T-helper 17 cell (primary cell): ENCODE measurements around the gene MRPS10. TPM values are rescaled to one million over a fixed set of nuclear protein-coding genes. Genes with fewer than 3 reads are reported as not detected.

ENCODE experiments used
- ATAC-seq: fragments of 150-1000 bp; cut with Tn5 transposase; 2 replicates; pipeline ENCODE4 v1.10.0; 2021; ENCODE audit warnings: mild to moderate bottlenecking, moderate library complexity
- DNase-seq, 3 donors: peaks; one replicate each; pipeline versions ENCODE4 v3.0.0 to v3.0.0-alpha.2; 2020 to 2021
- H3K9me3 ChIP-seq: one replicate; pipeline ENCODE4 v1.7.0; 2013; ENCODE audit warnings: low read length, mild to moderate bottlenecking; ENCODE audit not compliant: control insufficient read depth, poor library complexity, severe bottlenecking
- H3K27ac Mint-ChIP-seq: one replicate; pipeline ENCODE4 v1.8.0; 2022; ENCODE audit warnings: mild to moderate bottlenecking, moderate library complexity, mixed read lengths
- H3K27me3 Mint-ChIP-seq: one replicate; pipeline ENCODE4 v1.8.0; 2022; ENCODE audit warnings: mixed read lengths
- H3K36me3 Mint-ChIP-seq: one replicate; pipeline ENCODE4 v1.8.0; 2022; ENCODE audit warnings: low read depth, mixed read lengths
- H3K4me1 Mint-ChIP-seq: one replicate; pipeline ENCODE4 v1.8.0; 2022; ENCODE audit warnings: mild to moderate bottlenecking, mixed read lengths
- H3K4me3 Mint-ChIP-seq: one replicate; pipeline ENCODE4 v1.8.0; 2022; ENCODE audit warnings: mild to moderate bottlenecking, moderate library complexity, mixed read lengths
- total RNA-seq, 4 donors: library from RNA in 2 of 4; stranded (reverse) in 2 of 4; gene quantifications; one replicate each; pipeline ENCODE4 v1.2.3 and lab custom pipeline; 2022 to 2026

MRPS10 gene
- total RNA-seq (10 to 100 TPM; 15.4 to 20.1 TPM), total RNA-seq (lab: John Stamatoyannopoulos, UW) (25.6 to 43.7 reads per million in 2 donors)

- Mint-ChIP-seq H3K27ac (peak within 1 kb of the TSS; percentile 98), H3K27me3 (no peaks in the 10 kb centered on the region), H3K4me3 (peak within 1 kb of the TSS; percentile 98), H3K4me1 (peaks cover 12% of the 10 kb centered on the region), H3K36me3 (peaks cover 2% of the 10 kb centered on the region)
- no peaks in the 10 kb centered on the region for H3K9me3 ChIP-seq
- ATAC-seq (peak; percentile 99), DNase-seq (peak; percentile 77 to 82 (median 80))
Measured at GRCh38 chr6:42217519-42218367, at the start of gene MRPS10. TSS of gene MRPS10 (minus strand) at chr6:42217861. CDS start at chr6:42217849, 12 bp downstream.

GRCh38 chr6:42266538-42266937 is 48.9 kb upstream of the MRPS10 start:
- no peaks in the 10 kb centered on the region for H3K27me3 Mint-ChIP-seq
- DNase-seq (no peak), ATAC-seq (no peak)
- peaks cover 10% of the 10 kb centered on the region for H3K4me1 Mint-ChIP-seq
- H3K27ac Mint-ChIP-seq, result peak overlapping the region; percentile 39
- no peaks in the 10 kb centered on the region for H3K9me3 ChIP-seq
- H3K4me3 Mint-ChIP-seq, result no peak overlapping the region
- H3K36me3 Mint-ChIP-seq, result peaks cover 3% of the 10 kb centered on the region

DNA sequence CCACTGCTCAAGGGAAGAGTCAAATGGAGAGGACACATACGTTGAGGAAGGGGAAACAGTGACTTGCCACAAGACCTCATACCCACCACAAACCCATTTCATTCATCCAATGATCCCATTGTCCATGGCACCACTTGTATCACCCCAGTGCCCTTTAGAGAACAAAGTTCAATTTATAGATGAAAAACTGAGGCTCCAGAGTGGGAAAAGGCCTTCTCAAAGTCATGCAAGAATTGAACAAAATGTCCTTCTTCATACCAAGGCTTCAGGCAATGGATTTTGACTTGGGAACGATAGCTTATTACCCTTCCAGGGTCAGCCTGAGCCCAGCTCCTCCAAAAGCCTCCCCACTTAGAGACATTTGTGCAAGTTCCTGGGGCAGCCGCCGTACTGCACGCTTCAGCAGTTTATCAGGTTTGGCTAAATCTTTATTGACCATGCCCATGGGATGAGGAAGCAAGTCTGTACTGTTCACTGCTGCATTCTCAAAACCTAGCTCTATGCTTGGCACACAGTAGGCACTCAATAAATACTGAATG is 47.3 kb upstream of the MRPS10 start:
- ATAC-seq, result no peak
- Mint-ChIP-seq H3K4me3 (no peak overlapping the region), H3K27ac (no peak overlapping the region), H3K36me3 (peaks cover 3% of the 10 kb centered on the region), H3K27me3 (no peaks in the 10 kb centered on the region), H3K4me1 (peaks cover 7% of the 10 kb centered on the region)
- H3K9me3 ChIP-seq, result no peaks in the 10 kb centered on the region
- DNase-seq, result no peak

DNA sequence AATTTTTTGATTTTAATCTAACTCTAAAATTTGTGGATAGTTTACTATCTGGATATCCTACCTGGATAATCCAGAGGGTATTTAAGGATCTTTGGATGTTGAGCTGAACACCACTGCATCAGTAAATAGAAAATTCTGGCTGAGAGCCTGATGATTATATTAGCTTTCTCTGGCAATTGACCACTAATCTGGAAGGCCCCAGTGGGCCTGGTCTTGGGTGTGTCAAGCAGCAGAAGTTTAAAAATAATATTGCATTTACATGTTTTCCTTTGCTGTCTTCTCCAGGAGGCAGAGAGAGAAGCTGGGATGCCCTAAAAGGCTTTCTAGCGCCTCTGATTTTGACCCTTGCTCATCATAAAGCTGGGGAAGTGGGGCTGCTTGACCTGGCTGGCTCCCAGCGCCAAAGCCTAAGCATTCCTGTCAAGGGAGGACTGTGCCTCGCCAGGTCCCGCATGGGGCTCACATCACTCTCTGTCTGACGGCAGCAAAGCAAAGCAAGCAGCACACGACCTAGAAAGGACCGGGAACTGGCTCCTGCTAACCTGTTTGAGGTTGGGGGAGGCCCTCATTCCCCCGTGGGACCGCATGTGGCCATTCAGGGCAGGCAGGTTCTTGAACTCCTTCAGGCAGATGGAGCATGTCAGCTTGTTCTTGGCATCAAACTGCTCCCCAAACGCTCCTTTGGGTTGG is 46.6 kb upstream of the MRPS10 start:
- H3K27me3 Mint-ChIP-seq, result no peaks in the 10 kb centered on the region
- H3K4me3 Mint-ChIP-seq, result no peak overlapping the region
- no peak overlapping the region for H3K27ac Mint-ChIP-seq
- DNase-seq (no peak), ATAC-seq (no peak)
- no peaks in the 10 kb centered on the region for H3K9me3 ChIP-seq
- no peaks in the 10 kb centered on the region for H3K36me3 Mint-ChIP-seq
- peaks cover 7% of the 10 kb centered on the region for H3K4me1 Mint-ChIP-seq

GRCh38 chr6:42263165-42263728 is 45.6 kb upstream of the MRPS10 start:
- no peak for DNase-seq
- Mint-ChIP-seq H3K27me3 (no peaks in the 10 kb centered on the region), H3K27ac (no peak overlapping the region), H3K4me1 (peaks cover 4% of the 10 kb centered on the region), H3K36me3 (no peaks in the 10 kb centered on the region), H3K4me3 (peak overlapping the region; percentile 12)
- no peak for ATAC-seq
- no peaks in the 10 kb centered on the region for H3K9me3 ChIP-seq

- Mint-ChIP-seq H3K27ac (no peak overlapping the region), H3K27me3 (no peaks in the 10 kb centered on the region), H3K4me3 (no peak overlapping the region), H3K4me1 (peaks cover 3% of the 10 kb centered on the region), H3K36me3 (peaks cover 3% of the 10 kb centered on the region)
- ATAC-seq (peak; percentile 52), DNase-seq (peak in 1 of 3 donors; percentile 25)
- no peaks in the 10 kb centered on the region for H3K9me3 ChIP-seq
Measured at GRCh38 chr6:42260972-42261371, 43.3 kb upstream of the MRPS10 start.

- ATAC-seq (no peak), DNase-seq (no peak)
- no peaks in the 10 kb centered on the region for H3K27me3 Mint-ChIP-seq
- peaks cover 3% of the 10 kb centered on the region for H3K36me3 Mint-ChIP-seq
- H3K4me1 Mint-ChIP-seq, result peaks cover 3% of the 10 kb centered on the region
- H3K27ac Mint-ChIP-seq, result no peak overlapping the region
- no peaks in the 10 kb centered on the region for H3K9me3 ChIP-seq
- no peak overlapping the region for H3K4me3 Mint-ChIP-seq
Measured at GRCh38 chr6:42260396-42260888, 42.8 kb upstream of the MRPS10 start.

DNA sequence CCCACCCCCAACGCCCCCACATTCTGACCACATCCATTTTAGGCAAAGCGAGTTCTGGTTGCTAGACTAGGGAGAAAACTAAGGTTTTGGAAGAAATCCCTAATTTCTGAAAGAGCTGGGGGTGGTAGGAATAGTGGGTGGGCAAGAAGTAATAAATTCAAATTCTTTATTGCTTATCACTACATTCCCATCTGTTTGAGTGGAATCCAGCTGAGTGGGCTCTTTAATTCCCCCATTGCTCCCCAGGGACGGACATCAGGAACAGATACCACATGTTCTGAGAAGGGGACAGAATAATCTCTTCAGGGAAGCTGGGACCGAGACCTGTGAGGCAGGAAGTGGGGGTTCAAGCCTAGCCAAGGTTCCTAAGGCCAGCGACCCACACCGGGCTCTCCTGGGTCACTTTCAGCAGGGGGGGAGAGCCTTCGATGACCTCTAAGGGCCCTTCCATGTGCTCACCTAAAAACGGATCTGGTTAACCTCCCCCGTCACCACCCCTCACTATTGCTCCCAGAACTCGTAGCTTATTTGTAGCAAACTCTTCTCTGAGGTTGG is 42.3 kb upstream of the MRPS10 start:
- Mint-ChIP-seq H3K4me1 (peaks cover 3% of the 10 kb centered on the region), H3K36me3 (peaks cover 3% of the 10 kb centered on the region), H3K27ac (no peak overlapping the region), H3K4me3 (no peak overlapping the region), H3K27me3 (no peaks in the 10 kb centered on the region)
- H3K9me3 ChIP-seq, result no peaks in the 10 kb centered on the region
- ATAC-seq (no peak), DNase-seq (no peak)

DNA sequence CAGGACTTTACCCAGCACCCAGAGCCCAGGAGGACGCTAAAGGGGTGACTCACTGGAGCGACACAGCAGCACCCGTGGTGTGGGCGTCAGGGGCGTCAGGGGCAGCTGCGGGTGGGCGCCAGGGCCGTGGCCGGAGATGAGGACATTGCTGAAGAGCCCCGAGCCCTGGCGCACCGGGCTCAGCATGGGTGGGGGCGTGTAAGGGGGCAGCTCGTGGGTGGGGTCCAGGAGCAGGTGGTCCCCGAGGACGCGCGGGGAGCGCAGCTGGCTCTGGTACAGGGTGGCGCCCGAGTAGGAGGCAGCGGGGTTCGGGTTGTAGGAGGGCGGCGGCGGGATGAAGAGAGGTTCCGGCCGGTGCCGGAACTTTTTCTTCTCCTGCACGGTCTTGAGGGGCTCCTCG is 41.6 kb upstream of the MRPS10 start:
- H3K4me3 Mint-ChIP-seq, result no peak overlapping the region
- ATAC-seq (no peak), DNase-seq (no peak)
- H3K4me1 Mint-ChIP-seq, result peaks cover 3% of the 10 kb centered on the region
- H3K27me3 Mint-ChIP-seq, result no peaks in the 10 kb centered on the region
- H3K27ac Mint-ChIP-seq, result no peak overlapping the region
- no peaks in the 10 kb centered on the region for H3K9me3 ChIP-seq
- peaks cover 3% of the 10 kb centered on the region for H3K36me3 Mint-ChIP-seq

- Mint-ChIP-seq H3K27me3 (no peaks in the 10 kb centered on the region), H3K4me1 (peaks cover 6% of the 10 kb centered on the region), H3K36me3 (peaks cover 6% of the 10 kb centered on the region), H3K27ac (peak overlapping the region; percentile 45), H3K4me3 (no peak overlapping the region)
- ATAC-seq, result no peak
- DNase-seq, result no peak
- H3K9me3 ChIP-seq, result no peaks in the 10 kb centered on the region
Measured at GRCh38 chr6:42257614-42258013, 40.0 kb upstream of the MRPS10 start.

- ATAC-seq (no peak), DNase-seq (no peak)
- Mint-ChIP-seq H3K27me3 (no peaks in the 10 kb centered on the region), H3K4me3 (peak overlapping the region; percentile 31), H3K27ac (peak overlapping the region; percentile 45), H3K4me1 (peaks cover 6% of the 10 kb centered on the region), H3K36me3 (peaks cover 6% of the 10 kb centered on the region)
- H3K9me3 ChIP-seq, result no peaks in the 10 kb centered on the region
Measured at GRCh38 chr6:42257063-42257462, 39.4 kb upstream of the MRPS10 start.

DNA sequence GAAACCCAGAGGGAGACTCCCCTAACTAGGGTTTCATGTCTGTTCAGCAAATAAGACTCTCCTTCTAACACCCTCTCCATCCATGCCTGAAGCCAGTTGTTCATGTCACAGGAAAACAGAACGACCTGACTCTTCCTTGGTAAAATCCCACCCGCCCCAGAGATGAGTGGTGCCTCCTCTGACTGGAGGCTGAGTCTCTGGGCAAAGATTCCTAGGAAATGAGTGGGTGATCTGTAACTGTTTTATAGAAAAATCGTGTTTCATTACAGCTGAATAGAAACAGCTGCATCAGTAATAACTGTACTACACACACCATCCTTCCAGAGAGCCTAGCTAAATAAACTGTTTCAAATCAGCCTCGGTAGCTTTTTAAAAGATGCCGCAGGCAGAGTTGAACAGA is 37.4 kb upstream of the MRPS10 start:
- no peaks in the 10 kb centered on the region for H3K9me3 ChIP-seq
- peaks cover 6% of the 10 kb centered on the region for H3K36me3 Mint-ChIP-seq
- ATAC-seq, result no peak
- no peak for DNase-seq
- no peaks in the 10 kb centered on the region for H3K27me3 Mint-ChIP-seq
- peaks cover 3% of the 10 kb centered on the region for H3K4me1 Mint-ChIP-seq
- no peak overlapping the region for H3K4me3 Mint-ChIP-seq
- H3K27ac Mint-ChIP-seq, result no peak overlapping the region

DNA sequence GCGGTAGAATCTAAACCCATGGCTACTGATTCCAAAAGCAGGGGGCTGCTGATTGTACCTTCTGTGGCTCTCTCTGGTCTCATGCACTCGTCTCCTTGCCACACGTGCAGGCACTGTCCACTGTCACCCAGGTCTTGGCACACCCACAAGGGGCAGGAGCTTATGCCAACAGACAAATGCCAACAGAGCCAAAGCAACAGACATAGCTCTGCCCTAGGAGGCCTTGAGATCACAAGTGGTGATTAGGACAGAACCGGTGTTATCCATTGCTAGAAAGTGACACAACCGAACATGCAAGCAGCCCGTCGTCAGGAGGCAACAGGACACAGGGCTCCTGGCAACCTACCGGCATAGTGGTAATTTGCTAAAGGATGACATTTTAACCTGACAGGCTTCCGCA is 36.8 kb upstream of the MRPS10 start:
- no peaks in the 10 kb centered on the region for H3K9me3 ChIP-seq
- no peak for ATAC-seq
- H3K27me3 Mint-ChIP-seq, result no peaks in the 10 kb centered on the region
- H3K27ac Mint-ChIP-seq, result peak overlapping the region; percentile 51
- peaks cover 6% of the 10 kb centered on the region for H3K36me3 Mint-ChIP-seq
- no peak overlapping the region for H3K4me3 Mint-ChIP-seq
- DNase-seq, result no peak
- peaks cover 3% of the 10 kb centered on the region for H3K4me1 Mint-ChIP-seq
